Hematopoietic multipotent progenitor cell (in vitro differentiated cells): ENCODE results near the gene PSRC1. TPM values are rescaled to one million over a fixed set of nuclear protein-coding genes. Genes with fewer than 3 reads are reported as not detected.
"Not testable (repeated sequence)": the region's sequence is repeated elsewhere in the genome, so short reads cannot be mapped to it uniquely, and the experiment has no call there.

Experiments used
- DNase-seq, 3 donors: peaks; one replicate each; pipeline ENCODE4 v3.0.0-alpha.2; 2011 to 2015; ENCODE audit warnings: low read depth in 2 of 3, low spot score in 2 of 3
- total RNA-seq: library from RNA; depleted of rRNA; stranded (reverse); fragments of >200 nt; gene quantifications from one replicate; pipeline ENCODE4 v1.2.3, GENCODE V29; 2012

The PSRC1 gene
- total RNA-seq: 1.3 TPM

DNA sequence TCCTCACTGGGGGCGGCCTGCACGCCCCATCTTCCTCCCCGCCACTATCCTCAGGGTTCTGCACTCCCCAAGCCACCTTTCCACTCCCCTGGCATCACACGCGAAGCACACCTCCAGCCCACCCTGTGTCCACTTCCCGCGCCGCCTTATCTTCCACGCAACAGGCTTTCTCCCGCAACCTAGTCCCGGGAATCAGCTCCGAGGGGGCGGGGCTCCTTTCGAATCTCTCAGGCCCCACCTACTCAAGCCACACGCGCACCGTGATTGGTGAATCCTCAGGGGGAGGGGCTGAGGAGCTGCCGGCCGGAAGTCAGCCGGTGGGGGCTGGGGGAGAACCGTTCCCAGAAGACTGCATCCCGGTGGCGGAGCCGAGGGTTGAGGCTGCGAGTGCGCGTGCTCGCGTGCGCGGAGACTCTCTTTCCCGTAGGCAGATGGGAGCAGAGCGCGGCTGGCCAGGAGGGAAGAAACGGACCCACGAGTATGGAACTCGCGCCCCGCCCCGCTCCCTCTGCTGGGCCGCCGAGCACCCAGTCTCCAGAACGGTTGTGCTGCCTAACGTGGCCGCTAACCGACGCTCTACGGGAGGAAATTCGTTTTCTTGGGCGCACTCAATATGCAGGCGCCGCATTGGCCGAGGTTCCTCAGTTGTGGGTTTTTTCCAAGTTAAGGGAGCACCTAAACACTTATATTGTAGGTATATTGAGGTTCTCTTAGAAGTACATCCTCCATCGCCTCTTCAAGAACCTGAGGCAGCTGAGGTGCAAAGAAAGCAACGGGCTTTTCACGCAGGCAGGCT is at the start of gene PSRC1:
Gene PSRC1, minus strand, starts transcription at position 194 of the 796 bp plus-strand sequence.
- peak; percentile 85 to 86 (median 86) for DNase-seq

DNA sequence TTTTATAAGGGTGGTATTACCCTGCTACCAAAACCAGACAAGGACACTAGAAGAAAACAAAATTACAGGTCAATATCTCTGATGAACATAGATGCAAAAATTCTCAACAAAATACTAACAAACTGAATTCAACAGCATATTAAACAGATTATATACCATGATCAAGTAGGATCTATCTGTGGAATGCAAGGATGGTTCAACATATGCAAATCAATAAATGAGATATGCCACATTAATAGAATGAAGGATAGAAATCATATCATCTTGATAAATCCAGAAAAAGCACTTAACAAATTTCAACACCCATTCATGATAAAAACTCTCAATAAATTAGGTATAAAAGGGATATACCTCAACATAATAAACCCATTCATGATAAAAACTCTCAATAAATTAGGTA is 48.2 kb upstream of the PSRC1 start:
- peak in 1 of 3 donors; percentile 6 for DNase-seq

DNA sequence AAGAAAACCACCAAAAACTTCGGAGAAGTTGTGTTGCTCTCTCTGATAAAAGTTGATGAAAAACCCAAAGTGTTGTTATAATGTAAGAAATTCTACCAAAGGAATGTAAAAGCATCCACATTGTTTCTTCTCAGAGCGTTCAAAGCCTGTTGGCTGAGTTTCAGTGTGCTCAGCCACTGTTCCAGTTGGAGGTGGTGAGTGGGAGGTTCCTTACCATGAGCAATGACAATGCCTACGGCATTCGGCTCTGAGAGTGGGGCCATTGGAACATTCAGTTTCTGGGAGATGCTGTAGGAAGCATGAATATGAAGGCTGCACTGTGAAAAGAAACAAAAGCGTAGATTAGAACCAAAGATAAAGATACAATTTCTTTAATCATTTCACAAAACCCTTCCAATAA is 44.3 kb upstream of the PSRC1 start:
- DNase-seq: no peak

DNA sequence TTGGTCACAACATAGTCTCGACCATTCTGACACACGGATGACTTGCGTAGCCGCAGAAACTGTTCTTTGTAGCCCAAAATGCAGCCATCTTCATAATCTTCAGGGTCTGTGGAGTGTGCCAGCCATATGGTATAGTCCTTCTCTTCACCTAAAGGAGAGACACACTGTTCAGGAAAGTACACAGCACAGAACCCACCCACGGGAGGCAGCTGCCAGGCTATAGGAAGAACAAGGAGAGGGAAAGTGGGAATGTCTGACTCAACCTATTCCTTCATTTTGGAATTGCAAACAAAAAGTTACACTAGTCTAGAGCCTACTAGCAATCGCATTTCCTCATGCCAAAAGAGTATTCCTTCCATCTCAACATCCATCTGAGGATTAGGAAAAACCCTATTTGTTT is 40.0 kb upstream of the PSRC1 start:
- no peak for DNase-seq

DNA sequence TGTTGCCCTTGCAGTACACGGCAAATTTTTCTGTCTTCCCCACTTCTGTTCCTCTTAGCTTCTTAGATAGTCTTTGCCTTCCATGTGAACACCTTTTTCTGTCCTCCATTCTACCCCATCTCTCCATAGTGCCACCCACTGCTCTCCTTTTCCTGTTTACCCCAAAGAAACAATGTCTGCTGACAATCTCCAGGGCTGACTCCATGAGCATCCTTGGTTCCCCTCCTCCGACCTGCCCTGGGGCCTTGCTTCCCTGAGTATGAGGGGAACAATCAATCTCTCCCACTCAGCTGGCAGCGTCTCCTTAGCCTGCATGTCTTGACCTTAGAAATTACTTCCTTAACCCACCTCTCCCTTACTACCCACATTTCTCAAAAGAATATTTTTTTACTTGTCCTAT is 36.2 kb upstream of the PSRC1 start:
- DNase-seq: no peak

DNA sequence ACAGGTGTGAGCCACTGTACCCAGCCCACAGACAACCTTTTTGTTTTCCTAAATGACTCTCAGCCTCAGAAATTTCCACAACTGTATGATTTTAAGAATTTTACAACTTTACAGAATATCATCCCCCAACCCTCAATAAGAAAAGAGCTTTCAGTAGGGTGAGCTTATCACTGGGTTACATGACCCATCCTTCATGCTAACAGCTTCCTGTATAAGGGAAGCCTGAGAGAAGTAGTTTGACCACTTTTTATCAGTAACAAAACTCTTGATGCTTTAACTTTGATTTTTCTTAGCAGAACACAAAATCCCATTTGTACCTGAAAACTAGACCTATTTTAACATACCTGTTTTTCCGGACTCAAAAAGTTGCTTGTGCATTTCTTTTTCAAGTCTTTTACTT is 33.6 kb upstream of the PSRC1 start:
- DNase-seq: peak in 2 of 3 donors; percentile 5 to 42

DNA sequence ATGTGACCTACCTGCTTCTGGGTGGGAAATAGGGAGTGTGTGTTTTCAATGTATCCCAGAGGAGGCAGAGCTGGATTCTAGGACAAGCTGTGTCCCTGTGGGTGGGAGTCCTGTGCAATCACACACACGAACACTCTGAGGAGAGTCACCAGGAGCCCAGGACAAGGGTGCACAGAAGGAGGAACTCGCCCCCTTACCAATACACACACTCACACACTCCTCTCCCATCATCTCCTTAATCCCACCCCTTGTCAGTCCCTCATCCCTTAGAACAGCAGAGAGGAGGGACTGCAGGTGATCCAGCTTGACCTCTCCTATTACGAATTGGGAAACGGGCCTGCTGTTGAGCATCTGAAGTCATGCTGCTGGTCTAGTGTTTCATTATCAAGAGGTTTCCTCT is 32.3 kb upstream of the PSRC1 start:
- no peak for DNase-seq

DNA sequence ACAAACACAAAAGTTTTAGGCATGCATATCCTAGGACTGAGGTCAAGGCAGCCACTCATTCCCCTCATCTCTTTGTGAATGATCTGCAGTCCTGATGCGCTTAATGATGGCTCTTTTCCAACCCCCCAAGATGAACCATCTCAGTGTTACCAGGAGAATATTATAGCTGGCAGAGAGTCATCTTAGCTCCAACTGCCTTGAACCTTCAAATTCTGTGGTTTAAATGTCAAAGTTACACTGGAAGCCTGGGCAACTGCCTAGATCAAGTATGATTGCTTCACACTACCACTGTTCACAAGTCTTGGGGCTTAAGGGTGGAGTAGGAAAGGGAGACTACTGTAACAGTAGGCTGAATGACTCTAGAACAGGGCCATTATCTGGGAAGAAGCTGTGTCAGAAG is 31.9 kb upstream of the PSRC1 start:
- DNase-seq: no peak

DNA sequence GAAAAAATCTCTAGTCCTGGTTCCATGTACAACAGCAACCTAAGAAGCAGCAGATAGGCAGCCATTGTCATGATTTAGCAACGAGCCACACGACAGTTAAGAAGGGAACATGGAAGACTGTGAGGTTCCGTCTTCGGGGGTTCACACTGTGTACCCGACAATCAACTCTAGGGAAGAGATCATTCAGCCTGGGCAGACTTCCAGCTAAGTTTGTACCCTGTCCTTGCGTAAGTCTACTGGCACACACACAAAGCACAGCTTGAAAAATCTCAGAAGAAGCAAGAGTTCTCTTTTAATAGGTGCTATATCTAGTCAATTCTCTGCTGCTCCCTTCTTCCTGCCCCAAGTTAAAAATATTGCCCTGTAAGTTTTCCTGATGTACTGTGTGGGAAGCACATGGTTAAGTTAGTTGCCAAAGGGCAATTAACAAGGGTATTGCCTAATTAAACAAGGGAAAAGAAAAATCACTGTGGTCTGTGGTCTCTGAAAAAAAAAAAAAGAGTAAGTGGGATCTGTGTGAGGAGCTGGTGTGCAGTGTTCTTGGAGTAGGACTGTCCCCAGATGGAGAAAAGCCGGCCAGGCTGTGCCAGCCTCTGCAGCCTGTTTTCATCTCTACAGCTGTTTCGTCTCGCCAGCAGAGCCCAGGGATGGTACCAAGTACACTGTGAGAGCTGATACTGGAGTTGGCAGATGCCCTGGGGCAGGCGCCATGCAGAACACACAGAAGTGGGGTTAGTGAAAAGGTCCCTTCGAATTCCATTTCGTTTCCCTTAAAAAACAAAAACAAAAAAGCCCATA is 30.2 kb upstream of the PSRC1 start:
- no peak for DNase-seq

DNA sequence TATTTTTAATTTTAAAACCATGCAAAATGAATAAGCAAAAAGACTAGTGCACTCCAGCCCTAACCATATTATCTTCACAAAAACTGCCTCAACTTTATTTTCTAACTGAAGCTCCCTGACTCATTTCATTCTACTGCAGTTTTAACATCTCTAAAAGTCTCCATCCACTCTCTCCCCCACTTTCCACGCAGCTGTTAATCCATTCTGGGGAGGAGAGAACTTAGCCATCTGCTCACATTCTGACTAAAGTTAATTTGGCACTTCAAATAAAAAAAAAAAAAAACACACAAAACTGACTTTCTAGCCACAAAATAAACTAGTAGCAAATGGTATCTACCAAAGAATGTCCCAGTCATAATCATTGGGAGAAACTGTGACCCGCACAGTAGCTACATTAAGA is 29.3 kb upstream of the PSRC1 start:
- DNase-seq: no peak

DNA sequence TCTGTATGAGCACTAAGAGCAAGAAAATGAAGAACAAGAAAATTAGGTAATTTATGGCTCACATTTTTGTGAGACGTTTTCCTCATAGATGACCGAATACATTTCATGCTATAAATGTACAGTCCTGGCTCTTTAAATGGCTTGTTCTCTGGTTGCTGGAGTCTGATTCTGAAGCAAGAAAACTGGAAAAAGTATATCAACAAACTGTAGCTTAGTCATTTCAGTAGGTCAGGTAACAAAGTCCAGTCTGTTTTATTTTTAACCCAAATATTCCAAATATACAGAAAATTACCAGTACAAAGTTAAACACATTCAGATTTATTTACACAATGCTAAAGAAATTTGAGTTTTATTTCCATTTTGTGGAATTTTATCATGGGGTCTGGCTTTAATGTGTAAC is 26.4 kb upstream of the PSRC1 start:
- no peak for DNase-seq

DNA sequence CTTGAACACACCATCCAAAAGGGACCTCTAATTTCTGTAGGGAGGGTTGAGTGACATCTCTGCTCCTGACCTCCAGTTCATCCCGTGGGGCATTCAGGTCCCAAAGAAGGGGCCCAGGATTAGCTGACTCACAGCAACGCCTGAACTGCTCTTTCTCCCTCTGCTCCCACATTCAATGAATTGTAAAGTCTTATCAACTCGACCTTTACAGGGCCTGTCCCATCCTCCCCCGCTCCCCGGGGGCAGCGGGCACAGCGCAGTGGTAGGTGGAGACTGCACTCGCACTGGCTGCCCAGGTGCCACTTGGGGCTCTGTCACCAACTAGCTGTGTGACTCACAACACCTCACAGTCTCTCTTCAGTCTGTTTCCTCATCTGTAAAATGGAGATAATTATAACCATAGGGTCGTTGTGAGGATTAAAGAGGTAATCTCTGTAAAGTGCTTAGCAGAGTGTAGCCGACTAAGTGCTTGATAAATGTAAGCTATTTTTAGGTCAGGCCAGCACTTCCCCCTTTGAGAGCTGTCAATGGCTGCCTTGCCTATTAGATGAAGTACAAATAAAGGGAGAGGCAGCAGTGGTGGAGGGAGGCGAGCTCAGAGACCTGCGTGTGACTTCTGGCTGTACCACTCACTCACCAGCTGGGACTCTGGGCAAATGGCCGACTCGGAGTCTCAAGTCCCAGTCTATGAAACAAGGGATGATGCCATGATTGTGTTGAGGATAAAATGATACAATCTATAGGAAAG is 24.5 kb upstream of the PSRC1 start:
- peak in 1 of 3 donors; percentile 23 for DNase-seq

DNA sequence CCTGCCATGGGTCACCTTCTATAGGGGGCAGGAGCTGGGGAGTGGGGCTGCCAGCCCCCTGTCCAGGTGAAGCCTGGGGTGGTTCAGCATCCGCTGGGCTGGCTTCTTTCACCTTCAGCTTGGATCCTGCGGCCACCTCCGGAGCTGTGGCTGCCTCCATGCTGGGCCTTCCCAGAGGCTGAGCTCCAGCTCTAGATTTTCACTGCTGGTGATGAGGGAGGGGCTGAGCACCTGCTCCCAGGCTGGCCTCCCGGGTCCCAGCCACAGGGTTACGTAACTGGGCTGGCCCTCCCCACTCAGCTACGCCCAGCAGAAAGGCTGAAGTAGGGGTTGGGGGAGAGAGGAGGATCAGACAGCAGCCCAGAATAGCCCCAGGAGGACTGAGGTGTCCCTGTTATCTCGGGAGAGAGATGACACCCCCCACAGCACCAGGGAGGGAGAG is 23.9 kb upstream of the PSRC1 start, which contains the start of gene MYBPHL:
Gene MYBPHL, minus strand, starts transcription at position 180 of the 442 bp plus-strand sequence. Its CDS starts 20 bp downstream, at position 160.
- no peak for DNase-seq

DNA sequence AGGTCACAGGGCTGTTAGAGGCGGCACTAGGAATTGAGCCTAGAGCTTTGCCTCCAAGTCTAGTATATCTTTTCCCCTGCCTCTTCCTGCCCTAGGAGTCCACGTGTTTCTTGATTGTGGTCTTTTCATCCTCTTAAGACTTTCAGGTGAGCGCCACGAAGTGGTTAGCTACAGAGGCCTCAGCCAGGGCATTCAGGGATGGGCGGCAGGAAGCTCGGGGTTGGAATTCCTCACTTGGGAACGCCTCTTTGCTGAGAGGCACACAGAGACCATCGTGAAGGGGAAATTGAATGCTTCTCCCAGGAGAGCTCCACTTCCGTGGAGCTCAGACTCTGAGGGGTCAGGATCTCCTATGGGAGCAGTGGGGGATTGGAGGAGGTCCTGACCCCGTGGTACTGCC is 23.0 kb upstream of the PSRC1 start:
- not testable (repeated sequence) for DNase-seq

DNA sequence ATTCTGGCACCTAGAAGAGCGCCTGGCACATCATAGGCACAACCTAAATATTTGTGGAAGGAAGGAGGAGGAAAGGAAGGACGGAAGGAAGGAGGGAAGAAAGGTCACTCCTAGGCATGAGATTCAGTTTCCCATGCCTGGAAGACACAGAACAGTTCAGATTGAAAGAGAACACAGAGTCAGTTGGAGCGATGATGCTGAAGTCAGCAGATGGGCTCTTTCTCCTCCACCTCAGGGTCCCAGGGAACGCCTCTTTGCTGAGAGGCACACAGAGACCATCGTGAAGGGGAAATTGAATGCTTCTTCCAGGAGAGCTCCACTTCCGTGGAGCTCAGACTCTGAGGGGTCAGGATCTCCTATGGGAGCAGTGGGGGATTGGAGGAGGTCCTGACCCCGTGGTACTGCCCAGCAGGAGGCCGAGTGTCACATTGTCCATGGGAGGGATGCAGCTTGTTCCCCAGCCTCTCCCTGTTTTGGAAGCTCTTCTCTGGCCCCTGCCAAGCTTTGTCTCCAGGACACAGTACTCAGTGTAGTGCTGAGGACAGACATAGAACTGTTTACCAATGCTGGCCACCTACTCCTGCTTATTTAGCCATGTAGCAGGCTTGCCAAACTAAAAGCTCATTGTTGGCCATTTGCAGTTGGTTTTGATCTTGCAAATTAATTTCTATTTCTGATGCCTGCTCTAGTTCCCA is 21.4 kb upstream of the PSRC1 start:
- DNase-seq: no peak

DNA sequence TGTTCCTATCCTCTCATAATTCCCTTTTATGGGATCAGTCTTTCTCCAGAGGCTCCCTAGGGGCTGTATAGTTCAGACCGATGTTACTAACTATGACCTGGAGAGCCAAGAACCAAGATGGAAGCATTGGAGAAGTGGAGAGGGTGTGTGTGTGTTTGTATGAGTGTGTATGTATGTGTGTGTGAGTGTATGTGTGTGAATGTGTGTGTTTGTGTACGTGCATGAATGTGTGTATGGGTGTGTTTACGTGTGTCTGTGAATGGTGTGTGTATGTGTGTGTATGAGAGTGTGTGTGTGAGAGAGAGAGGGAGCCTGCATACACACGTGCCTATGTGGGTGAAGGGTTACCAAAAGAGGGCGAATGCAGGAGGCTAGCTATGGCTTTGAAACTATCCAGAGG is 18.9 kb upstream of the PSRC1 start:
- no peak for DNase-seq

DNA sequence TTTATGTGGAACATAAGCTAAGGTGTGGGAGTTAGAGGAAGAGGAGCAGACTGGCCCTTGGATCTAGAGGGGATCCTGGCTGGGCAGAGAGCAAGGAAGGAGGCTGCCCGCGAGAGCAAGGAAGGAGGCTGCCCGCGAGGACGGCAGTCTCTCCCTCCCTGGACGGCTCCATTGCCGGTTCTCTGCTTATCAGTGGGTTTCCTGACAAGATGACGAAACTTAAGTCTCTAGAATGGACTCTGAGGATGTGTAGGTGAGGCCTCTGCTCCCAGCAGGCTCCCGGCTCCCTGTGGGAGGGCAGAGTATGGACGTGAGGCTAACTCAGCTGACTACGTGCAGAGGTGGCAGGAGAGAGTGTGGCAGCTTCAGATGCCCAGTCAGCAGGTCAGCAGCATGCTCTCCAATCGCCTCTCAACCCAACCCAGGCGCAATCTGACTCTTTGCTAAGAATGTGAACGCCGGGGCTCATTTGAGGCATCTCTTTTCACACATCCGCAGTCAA is 17.8 kb upstream of the PSRC1 start:
- DNase-seq: no peak

DNA sequence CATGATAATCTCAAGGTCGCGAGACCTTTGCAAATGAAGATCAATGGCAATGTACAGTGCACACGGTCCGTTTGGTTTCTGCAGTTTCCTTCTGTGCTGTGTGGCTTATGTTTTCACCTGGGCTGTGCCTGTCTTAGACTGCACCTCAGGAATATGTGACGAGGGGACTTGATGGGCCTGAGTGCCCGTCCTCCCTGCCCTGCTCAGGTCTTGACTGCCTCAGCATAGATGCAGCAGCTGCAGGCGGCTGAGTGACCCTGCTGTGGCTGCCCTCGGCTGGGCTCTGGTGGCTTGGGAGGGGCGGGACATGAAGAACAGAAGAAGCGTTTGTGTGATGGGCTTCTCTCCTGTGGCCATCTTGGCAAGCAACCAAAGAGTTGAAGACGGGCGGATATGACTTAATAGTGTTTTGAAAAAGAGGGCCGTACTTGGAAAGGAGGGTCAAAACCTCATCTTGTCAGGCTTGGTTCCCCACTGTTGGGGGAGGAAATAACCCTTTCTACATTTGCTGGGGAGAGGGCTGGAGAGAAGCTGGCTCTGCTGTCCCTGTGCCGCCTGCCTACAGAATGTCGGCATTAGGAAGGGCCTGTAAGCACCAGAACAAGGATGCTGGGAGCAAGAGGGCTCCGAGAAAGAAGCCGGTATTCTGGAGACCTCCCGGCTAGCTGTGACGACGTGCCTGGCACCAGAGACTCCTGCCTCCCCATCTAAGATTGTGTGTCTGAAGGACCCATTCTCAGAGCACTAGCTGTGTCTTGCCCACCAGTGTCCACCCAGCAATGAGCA is 16.8 kb upstream of the PSRC1 start:
- no peak for DNase-seq
